OCI-LY1 (cell line): Measurements from ENCODE around the gene RBM43.

Experiments
- CTCF ChIP-seq: fragments of 200-600 bp; sonication (generic), shearing (Covaris generic); IDR thresholded peaks from 2 replicates; pipeline ENCODE4 v1.5.1; 2017; ENCODE audit warnings: mild to moderate bottlenecking, antibody characterized with exemption, low read length, moderate library complexity, mixed read lengths
- EZH2 ChIP-seq: fragments of 200-600 bp; sonication (generic), shearing (Covaris generic); IDR thresholded peaks from 2 replicates; pipeline ENCODE4 v1.8.0; 2017; ENCODE audit warnings: borderline replicate concordance, mixed run types, mild to moderate bottlenecking, antibody characterized with exemption, low read length, moderate library complexity, mixed read lengths

GRCh38 chr2:151205571-151205970, 56.1 kb downstream of the RBM43 start:
- no peak for TF ChIP-seq CTCF
- TF ChIP-seq EZH2: no peak
